HEK293T (cell line): ENCODE data around the gene SLC8A1.

Experiments used
- CTCF ChIA-PET: fragments of 350-600 bp; formaldehyde crosslinking; extraction: SDS; loops from one replicate; lab custom pipeline; 2021; ENCODE audit warnings: antibody characterized with exemption, inconsistent platforms; lab: Yijun Ruan, JAX
- POLR2A ChIA-PET: fragments of 350-600 bp; formaldehyde crosslinking; extraction: SDS; loops from one replicate; lab custom pipeline; 2020; ENCODE audit warnings: antibody characterized with exemption, inconsistent platforms; lab: Yijun Ruan, JAX
- DNase-seq: peaks from one replicate; pipeline ENCODE4 v3.0.0; 2012; ENCODE audit warnings: mixed read lengths; ENCODE audit errors: extremely low spot score
- ARNT ChIP-seq: fragments of 450-650 bp; IDR thresholded peaks from 2 replicates; pipeline ENCODE4 v1.6.1; 2017; ENCODE audit warnings: mild to moderate bottlenecking
- BHLHE40 ChIP-seq: fragments of 450-650 bp; IDR thresholded peaks from 2 replicates; pipeline ENCODE4 v1.6.1; 2016; ENCODE audit warnings: mild to moderate bottlenecking, moderate library complexity, borderline replicate concordance
- CTBP1 ChIP-seq: fragments of 450-650 bp; IDR thresholded peaks from 2 replicates; pipeline ENCODE4 v1.6.1; 2016; ENCODE audit warnings: borderline replicate concordance
- ELF4 ChIP-seq: fragments of 450-650 bp; IDR thresholded peaks from 2 replicates; pipeline ENCODE4 v1.6.1; 2017; ENCODE audit warnings: antibody characterized with exemption
- FOXA1 ChIP-seq: fragments of 450-650 bp; IDR thresholded peaks from 2 replicates; pipeline ENCODE4 v1.6.1; 2016; ENCODE audit warnings: mild to moderate bottlenecking
- FOXK2 ChIP-seq: fragments of 450-650 bp; IDR thresholded peaks from 2 replicates; pipeline ENCODE4 v1.6.1; 2016; ENCODE audit warnings: mild to moderate bottlenecking
- FOXM1 ChIP-seq: fragments of 450-650 bp; IDR thresholded peaks from 2 replicates; pipeline ENCODE4 v1.6.1; 2017; ENCODE audit warnings: mild to moderate bottlenecking, borderline replicate concordance
- HDGF ChIP-seq: fragments of 450-650 bp; IDR thresholded peaks from 2 replicates; pipeline ENCODE4 v1.6.1; 2017; ENCODE audit warnings: antibody characterized with exemption, borderline replicate concordance
- L3MBTL2 ChIP-seq: fragments of 450-650 bp; conservative IDR thresholded peaks from 2 replicates; pipeline ENCODE4 v1.6.1; 2016; ENCODE audit warnings: mild to moderate bottlenecking
- LEF1 ChIP-seq: fragments of 450-650 bp; IDR thresholded peaks from 2 replicates; pipeline ENCODE4 v1.6.1; 2017; ENCODE audit warnings: mild to moderate bottlenecking, borderline replicate concordance
- NFRKB ChIP-seq: fragments of 450-650 bp; IDR thresholded peaks from 2 replicates; pipeline ENCODE4 v1.6.1; 2016; ENCODE audit warnings: mild to moderate bottlenecking, moderate library complexity
- PKNOX1 ChIP-seq: fragments of 450-650 bp; IDR thresholded peaks from 2 replicates; pipeline ENCODE4 v1.6.1; 2016
- SP1 ChIP-seq: fragments of 450-650 bp; IDR thresholded peaks from 2 replicates; pipeline ENCODE4 v1.6.1; 2017
- SUZ12 ChIP-seq: fragments of 450-650 bp; IDR thresholded peaks from 2 replicates; pipeline ENCODE4 v1.6.1; 2016; ENCODE audit warnings: mild to moderate bottlenecking
- TARDBP ChIP-seq: fragments of 450-650 bp; IDR thresholded peaks from 2 replicates; pipeline ENCODE4 v1.6.1; 2016
- ZNF384 ChIP-seq: fragments of 450-650 bp; IDR thresholded peaks from 2 replicates; pipeline ENCODE4 v1.6.1; 2016

Gene SLC8A1

GRCh38 chr2:40286721-40287120 lies 165.2 kb downstream of the SLC8A1 start:
- ChIA-PET CTCF (interaction anchor here (1.0 kb wide), 1 partner anchor 268 kb away, joined by 3 read pairs; no protein-coding TSS in a partner anchor), POLR2A (no interaction called here)
- DNase-seq = no peak
- no peak for TF ChIP-seq L3MBTL2

GRCh38 chr2:40285391-40285790 lies 166.5 kb downstream of the SLC8A1 start:
- TF ChIP-seq PKNOX1 (no peak), LEF1 (no peak), SP1 (no peak), FOXM1 (no peak), ELF4 (no peak), BHLHE40 (no peak), NFRKB (no peak), ARNT (no peak), FOXA1 (no peak), FOXK2 (no peak), SUZ12 (no peak), CTBP1 (no peak), L3MBTL2 (no peak), TARDBP (no peak)
- DNase-seq = no peak
- ChIA-PET POLR2A (no interaction called here), CTCF (no interaction called here)

- ChIA-PET POLR2A (no interaction called here), CTCF (no interaction called here)
- DNase-seq = no peak
- TF ChIP-seq HDGF = no peak
- TF ChIP-seq CTBP1 = no peak
- TF ChIP-seq ARNT = no peak
- no peak for TF ChIP-seq SP1
- TF ChIP-seq TARDBP = no peak
- no peak for TF ChIP-seq NFRKB
- TF ChIP-seq ZNF384 = no peak
- no peak for TF ChIP-seq L3MBTL2
- TF ChIP-seq FOXA1 = no peak
- TF ChIP-seq ELF4 = no peak
- TF ChIP-seq SUZ12 = no peak
- no peak for TF ChIP-seq PKNOX1
- TF ChIP-seq FOXK2 = no peak
- no peak for TF ChIP-seq FOXM1
- TF ChIP-seq BHLHE40 = no peak
- no peak for TF ChIP-seq LEF1
These were observed 167.1 kb downstream of the SLC8A1 start for GRCh38 chr2:40284797-40285196.

- ChIA-PET CTCF (no interaction called here), POLR2A (no interaction called here)
- TF ChIP-seq ARNT = no peak
- TF ChIP-seq SUZ12 = no peak
- no peak for TF ChIP-seq FOXA1
- TF ChIP-seq CTBP1 = no peak
- TF ChIP-seq FOXK2 = no peak
- TF ChIP-seq HDGF = no peak
- no peak for TF ChIP-seq PKNOX1
- no peak for TF ChIP-seq TARDBP
- no peak for TF ChIP-seq LEF1
- TF ChIP-seq ELF4 = no peak
- TF ChIP-seq NFRKB = no peak
- TF ChIP-seq FOXM1 = no peak
- no peak for DNase-seq
These were observed 168.6 kb downstream of the SLC8A1 start for GRCh38 chr2:40283111-40283909.

- CTCF ChIA-PET = no interaction called here
- no peak for TF ChIP-seq HDGF
- TF ChIP-seq FOXA1 = no peak
- TF ChIP-seq ELF4 = no peak
- no peak for TF ChIP-seq L3MBTL2
- DNase-seq = no peak
- POLR2A ChIA-PET = no interaction called here
These were observed 169.5 kb downstream of the SLC8A1 start for GRCh38 chr2:40282428-40282827.

GRCh38 chr2:40281021-40281940 lies 170.6 kb downstream of the SLC8A1 start:
- POLR2A ChIA-PET = no interaction called here
- CTCF ChIA-PET = interaction anchor here (0.7 kb wide), 1 partner anchor 110 kb away, joined by 3 read pairs; no protein-coding TSS in a partner anchor
- TF ChIP-seq SP1 (no peak), ZNF384 (no peak), PKNOX1 (no peak), L3MBTL2 (no peak), SUZ12 (no peak), FOXK2 (no peak), ELF4 (no peak)
- DNase-seq = no peak
